GM04504 (cell line): ENCODE results near the gene BUB1.
"Not testable (repeated sequence)": the region's sequence is repeated elsewhere in the genome, so short reads cannot be mapped to it uniquely, and the experiment has no call there.

Experiments used
- DNase-seq: peaks from one replicate; pipeline ENCODE4 v3.0.0-alpha.2; 2012; ENCODE audit warnings: low read depth

BUB1 gene

GRCh38 chr2:110690083-110690965 lies 12.5 kb upstream of the BUB1 start:
- DNase-seq = no peak

- no peak for DNase-seq
These were observed 10.8 kb upstream of the BUB1 start for GRCh38 chr2:110688594-110689091.

- not testable (repeated sequence) for DNase-seq
These were observed 10.1 kb upstream of the BUB1 start for GRCh38 chr2:110687775-110688484.

GRCh38 chr2:110682872-110683271 lies 5.0 kb upstream of the BUB1 start:
- no peak for DNase-seq

GRCh38 chr2:110682267-110682666 lies 4.4 kb upstream of the BUB1 start:
- DNase-seq = no peak

- DNase-seq = no peak
These were observed 2.8 kb upstream of the BUB1 start for GRCh38 chr2:110680709-110681108.

GRCh38 chr2:110679865-110680264 lies 2.0 kb upstream of the BUB1 start:
- no peak for DNase-seq

- no peak for DNase-seq
These were observed 1.5 kb upstream of the BUB1 start for GRCh38 chr2:110679337-110679707.

- no peak for DNase-seq
These were observed 834 bp upstream of the BUB1 start for GRCh38 chr2:110678457-110679336.

- DNase-seq = no peak
These were observed 783 bp downstream of the BUB1 start for GRCh38 chr2:110677080-110677479.

GRCh38 chr2:110675679-110676078 lies 2.2 kb downstream of the BUB1 start:
- DNase-seq = no peak

- DNase-seq = no peak
These were observed 3.0 kb downstream of the BUB1 start for GRCh38 chr2:110674620-110675555.

- no peak for DNase-seq
These were observed 4.7 kb downstream of the BUB1 start for GRCh38 chr2:110673201-110673600.

GRCh38 chr2:110670826-110671225 lies 7.0 kb downstream of the BUB1 start:
- DNase-seq = no peak

- no peak for DNase-seq
These were observed 8.8 kb downstream of the BUB1 start for GRCh38 chr2:110669079-110669478.

GRCh38 chr2:110667071-110667470 lies 10.8 kb downstream of the BUB1 start:
- DNase-seq = no peak

- no peak for DNase-seq
These were observed 13.7 kb downstream of the BUB1 start for GRCh38 chr2:110664135-110664534.

GRCh38 chr2:110662560-110662959 lies 15.3 kb downstream of the BUB1 start:
- no peak for DNase-seq

GRCh38 chr2:110660558-110660957 lies 17.3 kb downstream of the BUB1 start:
- no peak for DNase-seq

- no peak for DNase-seq
These were observed 18.6 kb downstream of the BUB1 start for GRCh38 chr2:110659248-110659647.

- no peak for DNase-seq
These were observed 20.0 kb downstream of the BUB1 start for GRCh38 chr2:110657724-110658305.
